IPS DF 6.9 (cell line): Measurements from ENCODE around the gene PATZ1.

Experiments used
- DNase-seq: peaks from one replicate; pipeline ENCODE4 v3.0.0-alpha.2; 2013; ENCODE audit warnings: low read depth, low spot score
- H3K27ac ChIP-seq: one replicate; pipeline ENCODE4 v1.5.1; 2013; ENCODE audit warnings: low read length, control low read depth
- H3K27me3 ChIP-seq: 2 replicates; pipeline ENCODE4 v1.6.1; 2013; ENCODE audit warnings: mild to moderate bottlenecking, low read length; ENCODE audit not compliant: control insufficient read depth, insufficient read depth
- H3K36me3 ChIP-seq: 2 replicates; pipeline ENCODE4 v1.6.1; 2013; ENCODE audit warnings: low read length; ENCODE audit not compliant: control insufficient read depth, insufficient read depth
- H3K4me1 ChIP-seq: 2 replicates; pipeline ENCODE4 v1.6.1; 2013; ENCODE audit warnings: low read length; ENCODE audit not compliant: control insufficient read depth, insufficient read depth
- H3K4me3 ChIP-seq: 2 replicates; pipeline ENCODE4 v1.5.1; 2013; ENCODE audit warnings: mild to moderate bottlenecking, low read length
- H3K9me3 ChIP-seq: 2 replicates; pipeline ENCODE4 v1.6.1; 2013; ENCODE audit warnings: low read length, inconsistent platforms; ENCODE audit not compliant: control insufficient read depth, insufficient read depth
- WGBS: extraction: QIAGEN DNeasy Blood & Tissue Kit; methylation state at CpG from one replicate; pipeline ENCODE4 v1.1.7; 2013; ENCODE audit warnings: mixed read lengths, missing lambda C conversion rate; ENCODE audit not compliant: insufficient read length, insufficient coverage; 5-methylcytosine and 5-hydroxymethylcytosine counted together

PATZ1 gene

DNA sequence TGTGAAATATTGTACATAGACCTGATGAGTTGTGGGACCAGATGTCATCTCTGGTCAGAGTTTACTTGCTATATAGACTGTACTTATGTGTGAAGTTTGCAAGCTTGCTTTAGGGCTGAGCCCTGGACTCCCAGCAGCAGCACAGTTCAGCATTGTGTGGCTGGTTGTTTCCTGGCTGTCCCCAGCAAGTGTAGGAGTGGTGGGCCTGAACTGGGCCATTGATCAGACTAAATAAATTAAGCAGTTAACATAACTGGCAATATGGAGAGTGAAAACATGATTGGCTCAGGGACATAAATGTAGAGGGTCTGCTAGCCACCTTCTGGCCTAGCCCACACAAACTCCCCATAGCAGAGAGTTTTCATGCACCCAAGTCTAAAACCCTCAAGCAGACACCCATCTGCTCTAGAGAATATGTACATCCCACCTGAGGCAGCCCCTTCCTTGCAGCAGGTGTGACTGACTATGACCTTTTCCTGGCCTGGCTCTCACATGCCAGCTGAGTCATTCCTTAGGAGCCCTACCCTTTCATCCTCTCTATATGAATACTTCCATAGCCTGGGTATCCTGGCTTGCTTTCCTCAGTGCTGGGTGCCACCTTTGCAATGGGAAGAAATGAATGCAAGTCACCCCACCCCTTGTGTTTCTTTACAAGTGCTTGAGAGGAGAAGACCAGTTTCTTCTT is 66.2 kb downstream of the PATZ1 start:
- no peak overlapping the region for H3K4me3 ChIP-seq
- no peak for DNase-seq
- no peak overlapping the region for H3K27ac ChIP-seq
- no peaks in the 10 kb centered on the region for H3K9me3 ChIP-seq
- H3K27me3 ChIP-seq: no peaks in the 10 kb centered on the region
- H3K36me3 ChIP-seq: peaks cover 3% of the 10 kb centered on the region; the same call in 1 of the 2 replicates
- H3K4me1 ChIP-seq: 0 out of 2 replicates have a peak, but pooled peaks cover 1% of the 10 kb centered on the region

DNA sequence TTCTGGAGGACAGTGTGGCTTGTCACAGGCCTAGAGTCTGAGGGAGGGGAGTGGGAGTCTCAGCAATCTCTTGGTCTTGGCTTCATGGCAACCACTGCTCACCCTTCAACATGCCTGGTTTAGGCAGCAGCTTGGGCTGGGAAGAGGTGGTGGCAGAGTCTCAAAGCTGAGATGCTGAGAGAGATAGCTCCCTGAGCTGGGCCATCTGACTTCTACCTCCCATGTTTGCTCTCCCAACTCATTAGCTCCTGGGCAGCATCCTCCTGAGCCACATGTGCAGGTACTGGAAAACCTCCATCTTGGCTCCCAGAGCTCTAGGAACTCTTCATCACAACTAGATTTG is 66.8 kb downstream of the PATZ1 start:
- H3K36me3 ChIP-seq: peaks cover 4% of the 10 kb centered on the region; the same call in 1 of the 2 replicates
- DNase-seq: no peak
- H3K4me3 ChIP-seq: no peak overlapping the region
- no peaks in the 10 kb centered on the region for H3K4me1 ChIP-seq
- no peaks in the 10 kb centered on the region for H3K27me3 ChIP-seq
- no peak overlapping the region for H3K27ac ChIP-seq
- no peaks in the 10 kb centered on the region for H3K9me3 ChIP-seq

DNA sequence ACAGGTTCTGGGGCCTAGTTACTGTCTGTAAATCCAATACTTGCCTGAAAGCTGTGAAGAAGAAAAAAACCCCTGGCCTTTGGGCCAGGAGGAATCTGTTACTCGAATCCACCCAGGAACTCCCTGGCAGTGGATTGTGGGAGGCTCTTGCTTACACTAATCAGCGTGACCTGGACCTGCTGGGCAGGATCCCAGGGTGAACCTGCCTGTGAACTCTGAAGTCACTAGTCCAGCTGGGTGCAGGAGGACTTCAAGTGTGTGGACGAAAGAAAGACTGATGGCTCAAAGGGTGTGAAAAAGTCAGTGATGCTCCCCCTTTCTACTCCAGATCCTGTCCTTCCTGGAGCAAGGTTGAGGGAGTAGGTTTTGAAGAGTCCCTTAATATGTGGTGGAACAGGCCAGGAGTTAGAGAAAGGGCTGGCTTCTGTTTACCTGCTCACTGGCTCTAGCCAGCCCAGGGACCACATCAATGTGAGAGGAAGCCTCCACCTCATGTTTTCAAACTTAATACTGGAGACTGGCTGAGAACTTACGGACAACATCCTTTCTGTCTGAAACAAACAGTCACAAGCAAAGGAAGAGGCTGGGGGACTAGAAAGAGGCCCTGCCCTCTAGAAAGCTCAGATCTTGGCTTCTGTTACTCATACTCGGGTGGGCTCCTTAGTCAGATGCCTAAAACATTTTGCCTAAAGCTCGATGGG is 67.4 kb downstream of the PATZ1 start:
- Histone ChIP-seq H3K9me3 (no peaks in the 10 kb centered on the region), H3K4me1 (no peaks in the 10 kb centered on the region), H3K27ac (no peak overlapping the region), H3K27me3 (no peaks in the 10 kb centered on the region), H3K4me3 (no peak overlapping the region), H3K36me3 (peaks cover 4% of the 10 kb centered on the region; the same call in 1 of the 2 replicates)
- WGBS: no CpG with 5 or more reads among the region's 6 CpGs
- DNase-seq: no peak

DNA sequence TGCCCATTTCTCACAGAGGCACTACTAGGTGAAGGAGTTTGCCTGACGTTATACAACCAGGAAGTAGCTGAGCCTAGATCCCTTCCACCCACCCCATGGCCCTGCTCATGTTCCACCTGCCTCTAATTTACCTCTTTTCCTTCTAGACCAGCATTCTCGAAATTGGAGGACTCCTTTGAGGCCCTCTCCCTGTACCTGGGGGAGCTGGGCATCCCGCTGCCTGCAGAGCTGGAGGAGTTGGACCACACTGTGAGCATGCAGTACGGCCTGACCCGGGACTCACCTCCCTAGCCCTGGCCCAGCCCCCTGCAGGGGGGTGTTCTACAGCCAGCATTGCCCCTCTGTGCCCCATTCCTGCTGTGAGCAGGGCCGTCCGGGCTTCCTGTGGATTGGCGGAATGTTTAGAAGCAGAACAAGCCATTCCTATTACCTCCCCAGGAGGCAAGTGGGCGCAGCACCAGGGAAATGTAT is 68.0 kb downstream of the PATZ1 start:
- no peaks in the 10 kb centered on the region for H3K4me1 ChIP-seq
- H3K27me3 ChIP-seq: no peaks in the 10 kb centered on the region
- DNase-seq: no peak
- H3K4me3 ChIP-seq: no peak overlapping the region
- H3K27ac ChIP-seq: no peak overlapping the region
- H3K36me3 ChIP-seq: peaks cover 7% of the 10 kb centered on the region
- WGBS: no CpG with 5 or more reads among the region's 9 CpGs
- no peaks in the 10 kb centered on the region for H3K9me3 ChIP-seq

DNA sequence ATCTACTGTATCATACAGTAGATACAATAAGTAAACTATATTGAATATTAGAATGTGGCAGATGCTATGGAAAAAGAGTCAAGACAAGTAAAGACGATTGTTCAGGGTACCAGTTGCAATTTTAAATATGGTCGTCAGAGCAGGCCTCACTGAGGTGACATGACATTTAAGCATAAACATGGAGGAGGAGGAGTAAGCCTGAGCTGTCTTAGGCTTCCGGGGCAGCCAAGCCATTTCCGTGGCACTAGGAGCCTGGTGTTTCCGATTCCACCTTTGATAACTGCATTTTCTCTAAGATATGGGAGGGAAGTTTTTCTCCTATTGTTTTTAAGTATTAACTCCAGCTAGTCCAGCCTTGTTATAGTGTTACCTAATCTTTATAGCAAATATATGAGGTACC is 68.4 kb downstream of the PATZ1 start:
- H3K27ac ChIP-seq: no peak overlapping the region
- H3K4me3 ChIP-seq: no peak overlapping the region
- DNase-seq: no peak
- no peaks in the 10 kb centered on the region for H3K27me3 ChIP-seq
- whole genome bisulfite sequencing: no CpG with 5 or more reads among the region's 5 CpGs
- H3K36me3 ChIP-seq: peaks cover 9% of the 10 kb centered on the region
- no peaks in the 10 kb centered on the region for H3K4me1 ChIP-seq
- no peaks in the 10 kb centered on the region for H3K9me3 ChIP-seq

DNA sequence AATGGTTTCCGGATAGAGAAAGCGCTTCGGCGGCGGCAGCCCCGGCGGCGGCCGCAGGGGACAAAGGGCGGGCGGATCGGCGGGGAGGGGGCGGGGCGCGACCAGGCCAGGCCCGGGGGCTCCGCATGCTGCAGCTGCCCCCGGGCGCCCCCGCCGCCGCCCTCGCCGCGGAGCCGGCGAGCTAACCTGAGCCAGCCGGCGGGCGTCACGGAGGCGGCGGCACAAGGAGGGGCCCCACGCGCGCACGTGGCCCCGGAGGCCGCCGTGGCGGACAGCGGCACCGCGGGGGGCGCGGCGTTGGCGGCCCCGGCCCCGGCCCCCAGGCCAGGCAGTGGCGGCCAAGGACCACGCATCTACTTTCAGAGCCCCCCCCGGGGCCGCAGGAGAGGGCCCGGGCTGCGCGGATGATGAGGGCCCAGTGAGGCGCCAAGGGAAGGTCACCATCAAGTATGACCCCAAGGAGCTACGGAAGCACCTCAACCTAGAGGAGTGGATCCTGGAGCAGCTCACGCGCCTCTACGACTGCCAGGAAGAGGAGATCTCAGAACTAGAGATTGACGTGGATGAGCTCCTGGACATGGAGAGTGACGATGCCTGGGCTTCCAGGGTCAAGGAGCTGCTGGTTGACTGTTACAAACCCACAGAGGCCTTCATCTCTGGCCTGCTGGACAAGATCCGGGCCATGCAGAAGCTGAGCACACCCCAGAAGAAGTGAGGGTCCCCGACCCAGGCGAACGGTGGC is 69.5 kb downstream of the PATZ1 start:
- no CpG with 5 or more reads among the region's 69 CpGs for WGBS
- Histone ChIP-seq H3K36me3 (peaks cover 9% of the 10 kb centered on the region), H3K27me3 (no peaks in the 10 kb centered on the region), H3K4me1 (no peaks in the 10 kb centered on the region), H3K27ac (no peak overlapping the region), H3K9me3 (no peaks in the 10 kb centered on the region), H3K4me3 (no peak overlapping the region)
- DNase-seq: no peak
